Measurements from ENCODE around the gene SNX24.

DNA sequence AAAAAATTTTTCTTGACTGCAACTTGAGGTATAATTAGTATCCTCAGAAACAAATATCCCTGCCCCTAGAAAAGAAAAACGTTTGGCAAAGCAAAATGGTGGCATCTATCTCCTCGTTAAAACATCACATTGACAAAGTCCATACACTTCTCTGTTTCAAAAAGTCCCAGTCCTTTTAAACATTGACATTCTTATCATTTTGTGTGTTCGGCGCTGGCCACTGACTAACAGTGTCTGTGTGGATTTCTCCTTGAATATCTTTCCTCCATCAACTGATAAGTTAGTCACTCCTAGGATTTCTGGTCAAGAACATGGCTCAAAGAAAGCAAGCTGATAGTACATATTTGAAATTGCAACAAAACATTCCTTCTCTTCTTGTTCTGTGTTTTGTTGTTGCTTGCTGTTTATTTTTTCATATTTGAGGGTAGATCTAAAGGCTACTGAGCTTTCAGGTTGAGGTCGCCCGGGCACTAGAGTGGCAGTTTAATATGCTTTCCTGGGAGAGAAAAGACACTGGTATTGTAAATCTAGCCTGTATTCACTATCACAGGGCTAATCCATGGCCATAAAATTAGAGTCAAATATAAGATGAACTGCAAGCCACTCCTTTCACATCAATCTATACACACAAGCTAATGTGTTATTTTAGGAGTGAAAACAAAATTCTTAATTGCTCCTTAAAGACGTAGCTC is 199.7 kb downstream of the SNX24 start:
- TF ChIP-seq, protein P1, sequence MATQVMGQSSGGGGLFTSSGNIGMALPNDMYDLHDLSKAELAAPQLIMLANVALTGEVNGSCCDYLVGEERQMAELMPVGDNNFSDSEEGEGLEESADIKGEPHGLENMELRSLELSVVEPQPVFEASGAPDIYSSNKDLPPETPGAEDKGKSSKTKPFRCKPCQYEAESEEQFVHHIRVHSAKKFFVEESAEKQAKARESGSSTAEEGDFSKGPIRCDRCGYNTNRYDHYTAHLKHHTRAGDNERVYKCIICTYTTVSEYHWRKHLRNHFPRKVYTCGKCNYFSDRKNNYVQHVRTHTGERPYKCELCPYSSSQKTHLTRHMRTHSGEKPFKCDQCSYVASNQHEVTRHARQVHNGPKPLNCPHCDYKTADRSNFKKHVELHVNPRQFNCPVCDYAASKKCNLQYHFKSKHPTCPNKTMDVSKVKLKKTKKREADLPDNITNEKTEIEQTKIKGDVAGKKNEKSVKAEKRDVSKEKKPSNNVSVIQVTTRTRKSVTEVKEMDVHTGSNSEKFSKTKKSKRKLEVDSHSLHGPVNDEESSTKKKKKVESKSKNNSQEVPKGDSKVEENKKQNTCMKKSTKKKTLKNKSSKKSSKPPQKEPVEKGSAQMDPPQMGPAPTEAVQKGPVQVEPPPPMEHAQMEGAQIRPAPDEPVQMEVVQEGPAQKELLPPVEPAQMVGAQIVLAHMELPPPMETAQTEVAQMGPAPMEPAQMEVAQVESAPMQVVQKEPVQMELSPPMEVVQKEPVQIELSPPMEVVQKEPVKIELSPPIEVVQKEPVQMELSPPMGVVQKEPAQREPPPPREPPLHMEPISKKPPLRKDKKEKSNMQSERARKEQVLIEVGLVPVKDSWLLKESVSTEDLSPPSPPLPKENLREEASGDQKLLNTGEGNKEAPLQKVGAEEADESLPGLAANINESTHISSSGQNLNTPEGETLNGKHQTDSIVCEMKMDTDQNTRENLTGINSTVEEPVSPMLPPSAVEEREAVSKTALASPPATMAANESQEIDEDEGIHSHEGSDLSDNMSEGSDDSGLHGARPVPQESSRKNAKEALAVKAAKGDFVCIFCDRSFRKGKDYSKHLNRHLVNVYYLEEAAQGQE (IDR thresholded peaks at IDR 0.05; ENCODE audit: low read depth) = no peak
- TF ChIP-seq RAD21 (IDR thresholded peaks at IDR 0.05; ENCODE audit: low read depth) = no peak
- TF ChIP-seq POLR2AphosphoS5 (IDR thresholded peaks at IDR 0.05; ENCODE audit: low read depth, low read length) = no peak
- TF ChIP-seq ELF1 (IDR thresholded peaks at IDR 0.05; ENCODE audit: borderline replicate concordance, low read depth) = no peak
- TF ChIP-seq POLR2A (IDR thresholded peaks at IDR 0.05; ENCODE audit: borderline replicate concordance, extremely low read depth, insufficient read depth, insufficient read length) = no peak
- TF ChIP-seq ZNF274 (IDR thresholded peaks at IDR 0.05; ENCODE audit: low read depth, low read length) = no peak
- TF ChIP-seq, protein P2, sequence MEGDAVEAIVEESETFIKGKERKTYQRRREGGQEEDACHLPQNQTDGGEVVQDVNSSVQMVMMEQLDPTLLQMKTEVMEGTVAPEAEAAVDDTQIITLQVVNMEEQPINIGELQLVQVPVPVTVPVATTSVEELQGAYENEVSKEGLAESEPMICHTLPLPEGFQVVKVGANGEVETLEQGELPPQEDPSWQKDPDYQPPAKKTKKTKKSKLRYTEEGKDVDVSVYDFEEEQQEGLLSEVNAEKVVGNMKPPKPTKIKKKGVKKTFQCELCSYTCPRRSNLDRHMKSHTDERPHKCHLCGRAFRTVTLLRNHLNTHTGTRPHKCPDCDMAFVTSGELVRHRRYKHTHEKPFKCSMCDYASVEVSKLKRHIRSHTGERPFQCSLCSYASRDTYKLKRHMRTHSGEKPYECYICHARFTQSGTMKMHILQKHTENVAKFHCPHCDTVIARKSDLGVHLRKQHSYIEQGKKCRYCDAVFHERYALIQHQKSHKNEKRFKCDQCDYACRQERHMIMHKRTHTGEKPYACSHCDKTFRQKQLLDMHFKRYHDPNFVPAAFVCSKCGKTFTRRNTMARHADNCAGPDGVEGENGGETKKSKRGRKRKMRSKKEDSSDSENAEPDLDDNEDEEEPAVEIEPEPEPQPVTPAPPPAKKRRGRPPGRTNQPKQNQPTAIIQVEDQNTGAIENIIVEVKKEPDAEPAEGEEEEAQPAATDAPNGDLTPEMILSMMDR (IDR thresholded peaks at IDR 0.05 in 2 of 3, conservative IDR thresholded peaks at IDR 0.05 in 1 of 3; ENCODE audit: borderline replicate concordance in 1 of 3, insufficient read depth in 1 of 3, low read depth in 2 of 3, low read length in 2 of 3) = no peak
- no peak for TF ChIP-seq TCF7L2 (IDR thresholded peaks at IDR 0.05; ENCODE audit: borderline replicate concordance, extremely low read depth, insufficient read depth, insufficient read length)
- TF ChIP-seq, protein P3, sequence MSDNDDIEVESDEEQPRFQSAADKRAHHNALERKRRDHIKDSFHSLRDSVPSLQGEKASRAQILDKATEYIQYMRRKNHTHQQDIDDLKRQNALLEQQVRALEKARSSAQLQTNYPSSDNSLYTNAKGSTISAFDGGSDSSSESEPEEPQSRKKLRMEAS (IDR thresholded peaks at IDR 0.05) = no peak
- TF ChIP-seq CEBPB (IDR thresholded peaks at IDR 0.05; ENCODE audit: low read depth) = no peak
- TF ChIP-seq EZH2 (IDR thresholded peaks at IDR 0.05) = no peak
